ENCODE measurements around the gene SPIRE2. TPM values are rescaled to one million over a fixed set of nuclear protein-coding genes. Genes with fewer than 3 reads are reported as not detected.

The SPIRE2 gene
- total RNA-seq, 4 donors from 2014 or later: 0.27 to 3.6 (median 2.0) TPM

DNA sequence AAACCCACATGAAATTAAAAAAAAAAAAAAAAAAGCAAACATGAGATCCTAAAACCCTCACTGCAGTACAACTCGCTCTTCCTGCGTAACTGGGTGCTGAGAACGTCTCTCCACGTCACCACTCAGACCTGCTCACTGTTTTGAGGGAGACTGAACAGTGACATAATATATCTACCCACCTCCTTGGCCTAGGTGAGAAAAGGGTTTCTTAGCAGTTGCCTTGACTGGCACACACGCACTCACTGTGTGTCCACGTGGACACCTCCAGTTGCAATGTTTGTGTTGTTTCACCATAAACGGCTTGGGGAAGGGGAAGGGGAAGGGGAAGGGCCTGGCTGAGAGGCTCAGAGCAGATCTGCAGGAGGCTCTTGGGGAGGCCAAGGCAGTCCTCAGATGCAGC lies 43.9 kb upstream of the SPIRE2 start:
- H3K27ac ChIP-seq: no peak overlapping the region
- H3K9me3 ChIP-seq: no peaks in the 10 kb centered on the region
- TF ChIP-seq POLR2A (IDR thresholded peaks at IDR 0.05) (no peak), POLR2AphosphoS5 (IDR thresholded peaks at IDR 0.05) (no peak), EP300 (IDR thresholded peaks at IDR 0.05) (no peak), CTCF (IDR thresholded peaks at IDR 0.05) (no peak)
- ATAC-seq: no peak
- H3K4me1 ChIP-seq: no peaks in the 10 kb centered on the region
- WGBS, 2 donors (ENCODE audit: low coverage in 1 of 2): 73 to 83% methylated on average over 6 to 7 of the region's 7 CpGs
- no peaks in the 10 kb centered on the region for H3K27me3 ChIP-seq
- H3K4me3 ChIP-seq: no peak overlapping the region
- H3K36me3 ChIP-seq: no peaks in the 10 kb centered on the region

- H3K4me1 ChIP-seq: no peaks in the 10 kb centered on the region
- H3K27me3 ChIP-seq: no peaks in the 10 kb centered on the region
- no peaks in the 10 kb centered on the region for H3K36me3 ChIP-seq
- no peak for TF ChIP-seq POLR2A (IDR thresholded peaks at IDR 0.05)
- no peak for TF ChIP-seq CTCF (IDR thresholded peaks at IDR 0.05)
- no peak overlapping the region for H3K4me3 ChIP-seq
- no peaks in the 10 kb centered on the region for H3K9me3 ChIP-seq
- ATAC-seq: no peak
- 88 to 92% methylated on average over 2 to 10 of the region's 11 CpGs for WGBS, 2 donors (ENCODE audit: low coverage in 1 of 2)
- no peak overlapping the region for H3K27ac ChIP-seq
Measured at GRCh38 chr16:89785523-89786155, 42.6 kb upstream of the SPIRE2 start.

GRCh38 chr16:89786474-89787364 lies 41.6 kb upstream of the SPIRE2 start:
- no peaks in the 10 kb centered on the region for H3K4me1 ChIP-seq
- TF ChIP-seq EP300 (IDR thresholded peaks at IDR 0.05) (no peak), POLR2A (IDR thresholded peaks at IDR 0.05) (no peak), POLR2AphosphoS5 (IDR thresholded peaks at IDR 0.05) (no peak), CTCF (IDR thresholded peaks at IDR 0.05) (no peak)
- H3K27ac ChIP-seq: no peak overlapping the region
- H3K27me3 ChIP-seq: no peaks in the 10 kb centered on the region
- 87 to 90% methylated on average over 9 to 16 of the region's 21 CpGs for WGBS, 2 donors (ENCODE audit: low coverage in 1 of 2)
- no peak overlapping the region for H3K4me3 ChIP-seq
- no peaks in the 10 kb centered on the region for H3K36me3 ChIP-seq
- no peak for ATAC-seq
- no peaks in the 10 kb centered on the region for H3K9me3 ChIP-seq

GRCh38 chr16:89787365-89787805 lies 40.9 kb upstream of the SPIRE2 start:
- H3K4me1 ChIP-seq: no peaks in the 10 kb centered on the region
- no peaks in the 10 kb centered on the region for H3K36me3 ChIP-seq
- no peaks in the 10 kb centered on the region for H3K27me3 ChIP-seq
- H3K9me3 ChIP-seq: no peaks in the 10 kb centered on the region
- no peak for ATAC-seq
- no peak overlapping the region for H3K27ac ChIP-seq
- WGBS, 2 donors (ENCODE audit: low coverage in 1 of 2): 93 to 100% methylated on average over 1 to 9 of the region's 9 CpGs
- H3K4me3 ChIP-seq: no peak overlapping the region
- TF ChIP-seq POLR2A (IDR thresholded peaks at IDR 0.05) (no peak), POLR2AphosphoS5 (IDR thresholded peaks at IDR 0.05) (no peak), CTCF (IDR thresholded peaks at IDR 0.05) (no peak), EP300 (IDR thresholded peaks at IDR 0.05) (no peak)

Measured in gastroesophageal sphincter (tissue), 4 donors.